ENCODE results near the gene CHID1.

CHID1 gene

DNA sequence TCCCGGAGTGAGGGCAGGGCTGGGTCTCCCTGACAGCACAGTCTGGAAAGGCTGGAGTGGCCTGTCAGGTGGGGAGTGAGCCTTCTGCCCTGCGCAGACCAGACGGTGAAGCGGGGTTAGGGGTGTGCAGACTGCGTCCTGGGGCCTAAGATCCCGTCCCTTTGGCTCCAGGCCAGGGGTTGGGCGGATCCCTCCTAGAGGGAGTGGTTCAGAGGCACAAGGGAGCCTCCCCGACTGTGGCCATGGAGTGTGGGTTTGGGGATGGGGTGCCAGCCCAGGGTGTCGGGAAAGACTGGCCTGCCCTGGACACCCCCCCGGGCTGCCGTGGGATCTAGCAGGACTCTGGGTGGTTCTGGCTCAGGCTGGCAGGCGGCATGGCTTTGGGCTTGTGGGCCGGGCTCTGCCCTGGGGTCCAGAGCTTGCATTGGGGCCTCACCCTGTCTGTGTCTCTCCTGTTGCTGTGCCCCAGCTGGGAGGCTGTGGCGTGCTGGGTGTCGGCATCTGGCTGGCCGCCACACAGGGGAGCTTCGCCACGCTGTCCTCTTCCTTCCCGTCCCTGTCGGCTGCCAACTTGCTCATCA, 48.4 kb downstream of the CHID1 start:
- DNase-seq = peak; percentile 73

DNA sequence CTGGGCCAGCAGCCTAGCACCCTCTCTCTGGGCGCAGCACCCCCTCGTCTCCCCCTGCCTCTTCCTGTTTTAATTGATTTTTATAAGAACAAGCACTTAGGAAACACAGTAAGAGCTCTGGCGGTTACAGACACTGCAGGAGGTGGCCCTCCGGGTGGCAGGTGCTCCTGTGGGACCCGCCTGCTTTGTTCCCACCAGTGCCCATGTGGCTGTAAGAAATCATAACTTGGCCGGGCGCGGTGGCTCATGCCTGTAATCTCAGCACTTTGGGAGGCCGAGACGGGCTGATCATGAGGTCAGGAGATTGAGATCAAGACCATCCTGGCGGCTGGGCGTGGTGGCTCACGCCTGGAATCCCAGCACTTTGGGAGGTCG, 49.5 kb downstream of the CHID1 start:
- no peak for DNase-seq

DNA sequence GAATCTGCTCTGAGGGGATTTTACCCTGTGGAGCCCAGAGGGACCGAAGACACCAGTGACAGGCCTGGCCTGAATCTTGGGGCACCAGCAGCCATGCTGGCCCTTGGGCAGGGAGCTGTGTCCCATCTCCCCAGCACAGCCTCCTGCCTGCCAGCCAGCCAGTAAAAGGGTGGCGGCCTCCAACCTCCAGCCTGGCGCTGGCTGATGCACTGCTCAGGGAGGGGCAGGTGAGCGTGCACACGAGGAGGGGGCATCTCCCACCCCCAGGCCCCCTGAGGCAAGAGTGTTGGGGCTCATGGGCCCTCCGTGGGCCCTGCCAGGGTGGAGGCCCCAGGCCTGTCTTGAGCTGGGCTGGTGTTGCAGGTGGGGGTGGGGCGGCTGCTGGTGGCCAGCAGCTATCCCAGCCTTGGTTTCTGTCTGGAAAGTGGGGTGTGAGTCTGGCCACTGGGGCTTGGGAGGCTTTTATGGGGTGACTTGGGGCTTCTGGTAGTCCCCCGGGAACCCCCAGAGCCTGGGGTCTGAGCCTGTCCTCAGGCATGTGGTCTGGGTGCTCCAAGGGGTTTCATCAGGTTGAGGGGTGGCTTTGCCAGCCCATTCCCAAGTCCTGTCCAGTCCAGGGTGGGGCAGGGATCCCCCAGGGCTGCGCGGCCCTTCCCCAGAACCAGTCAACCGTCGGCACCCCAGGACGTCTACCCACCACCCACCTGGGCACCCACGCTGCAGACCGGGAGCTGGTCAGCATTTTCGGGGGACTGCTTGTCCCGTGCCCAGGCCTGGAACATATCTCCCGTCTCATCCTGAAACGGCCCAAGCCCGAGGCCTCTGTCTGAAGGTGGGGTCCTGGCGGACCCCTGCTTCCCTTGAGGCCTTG, 50.1 kb downstream of the CHID1 start:
- no peak for DNase-seq

DNA sequence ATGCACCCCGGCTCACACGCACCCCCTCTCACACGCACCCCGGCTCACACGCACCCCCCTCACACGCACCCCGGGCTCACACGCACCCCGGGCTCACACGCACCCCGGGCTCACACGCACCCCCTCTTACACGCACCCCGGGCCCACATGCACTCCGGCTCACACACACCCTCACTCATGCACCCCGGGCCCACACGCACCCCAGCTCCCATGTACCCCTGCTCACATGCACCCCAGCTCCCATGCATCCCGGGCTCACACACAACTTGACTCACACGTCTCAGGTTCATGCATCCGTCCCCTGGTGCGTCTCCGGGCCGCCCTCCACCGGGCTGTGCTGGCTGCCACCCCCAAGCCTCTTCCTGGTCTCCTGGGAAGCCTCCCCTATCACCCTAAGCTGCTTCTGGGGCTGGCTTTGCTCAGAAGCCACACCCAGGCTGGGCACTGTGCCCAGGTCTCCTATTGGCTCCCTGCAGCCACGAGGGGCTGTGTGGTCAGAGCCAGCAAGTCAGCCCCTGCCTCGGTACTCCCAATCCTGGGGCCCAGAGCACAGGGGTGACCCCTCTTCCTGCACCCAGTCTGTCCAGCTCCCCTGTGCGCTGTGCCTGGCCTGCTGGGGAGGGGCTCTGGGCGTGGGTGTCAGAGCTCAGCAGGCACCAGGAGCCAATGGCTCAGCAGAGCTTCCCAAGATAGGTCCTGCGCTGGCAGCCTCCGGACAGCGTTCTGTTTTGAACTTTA, 51.0 kb downstream of the CHID1 start:
- DNase-seq = peak; percentile 81

DNA sequence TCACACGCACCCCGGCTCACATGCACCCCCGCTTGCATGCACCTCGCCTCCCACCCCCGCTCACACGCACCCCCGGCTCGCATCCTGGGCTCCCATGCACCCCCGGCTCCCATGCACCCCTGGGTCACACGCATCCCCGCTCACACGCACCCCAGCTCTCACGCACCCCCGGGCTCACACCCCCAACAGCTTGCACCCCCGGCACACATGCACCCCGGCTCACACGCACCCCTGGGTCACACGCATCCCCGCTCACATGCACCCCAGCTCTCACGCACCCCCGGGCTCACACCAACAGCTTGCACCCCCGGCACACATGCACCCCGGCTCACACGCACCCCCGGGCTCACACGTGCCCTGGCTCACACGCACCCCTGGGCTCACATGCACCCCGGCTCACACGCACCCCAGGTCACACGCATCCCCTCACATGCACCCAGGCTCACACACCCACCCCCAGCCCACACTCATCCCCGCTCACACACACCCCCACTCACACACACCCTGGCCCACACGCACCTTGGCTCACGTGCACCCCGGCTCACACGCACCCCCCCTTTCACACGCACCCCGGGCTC, 51.8 kb downstream of the CHID1 start:
- no peak for DNase-seq

DNA sequence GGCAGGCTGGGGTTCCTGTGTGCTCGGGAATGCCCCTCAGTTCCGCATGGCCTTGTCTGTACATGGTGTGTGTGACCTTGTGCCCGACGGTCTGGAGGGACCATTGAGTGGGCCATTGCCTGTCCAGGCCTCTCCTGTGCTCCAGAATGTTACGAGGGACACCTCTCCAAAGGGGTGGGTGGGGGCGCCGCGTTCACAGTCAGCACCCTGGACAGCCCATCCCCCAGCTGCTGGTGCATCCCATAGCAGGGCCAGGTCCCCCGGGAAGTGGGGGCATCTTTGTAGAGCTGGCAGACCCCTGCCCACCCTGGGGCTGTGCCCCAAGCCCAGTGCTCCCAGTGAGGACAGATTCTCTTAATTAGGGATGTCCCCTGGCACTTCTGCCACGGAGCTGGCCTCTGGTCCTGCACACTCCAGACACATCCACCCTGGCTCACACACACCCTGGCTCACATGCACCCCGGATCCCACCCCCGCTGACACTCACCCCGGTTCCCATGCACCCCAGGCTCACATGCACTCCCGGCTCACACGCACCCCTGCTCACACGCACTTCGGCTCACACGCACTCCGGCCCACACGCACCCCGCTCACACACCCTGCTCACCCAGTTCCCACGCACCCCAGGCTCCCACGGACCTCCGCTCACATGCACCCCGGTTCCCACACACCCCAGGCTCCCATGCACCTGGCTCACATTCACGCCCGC, 52.4 kb downstream of the CHID1 start:
- DNase-seq = no peak

DNA sequence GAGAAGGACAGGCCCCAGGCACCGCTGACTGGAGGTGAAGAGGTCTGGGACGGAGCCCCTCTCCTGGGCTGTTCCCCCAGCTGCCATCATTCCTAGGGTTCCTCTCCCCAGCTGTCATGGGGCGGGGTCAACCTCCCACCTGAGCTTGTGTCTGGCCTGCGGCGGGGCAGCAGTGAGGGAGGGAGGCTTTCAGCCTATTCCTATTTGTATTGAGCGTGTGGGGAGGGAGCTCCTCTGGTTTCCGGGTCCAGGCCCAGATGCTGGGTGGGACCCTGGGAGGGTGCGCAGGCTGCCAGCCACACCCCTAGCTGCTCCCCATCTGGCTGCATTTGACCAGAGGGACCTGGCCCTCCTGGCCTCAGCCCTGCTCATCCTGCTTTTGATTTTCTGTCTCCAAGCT, 54.2 kb downstream of the CHID1 start:
- DNase-seq = no peak

DNA sequence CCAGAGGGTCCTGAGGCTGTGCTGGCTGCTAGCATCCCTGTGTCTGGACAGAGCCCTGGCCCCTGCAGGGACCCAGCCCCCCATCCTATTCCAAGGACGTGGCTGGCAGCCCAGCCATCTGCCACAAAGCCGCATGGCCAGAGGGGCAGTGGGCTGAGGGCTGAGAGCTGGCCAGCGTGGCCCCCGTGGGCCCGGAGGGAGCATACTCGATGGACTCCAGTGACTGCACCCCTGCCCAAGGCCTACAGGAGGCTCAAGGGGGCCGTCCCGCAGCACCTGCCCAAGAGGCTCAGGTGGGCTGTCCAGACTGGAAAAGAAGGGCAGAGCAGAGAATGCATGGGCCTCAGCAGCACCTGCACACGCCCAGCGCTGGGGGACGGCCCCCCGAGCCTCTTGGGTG, 54.8 kb downstream of the CHID1 start:
- DNase-seq = no peak

DNA sequence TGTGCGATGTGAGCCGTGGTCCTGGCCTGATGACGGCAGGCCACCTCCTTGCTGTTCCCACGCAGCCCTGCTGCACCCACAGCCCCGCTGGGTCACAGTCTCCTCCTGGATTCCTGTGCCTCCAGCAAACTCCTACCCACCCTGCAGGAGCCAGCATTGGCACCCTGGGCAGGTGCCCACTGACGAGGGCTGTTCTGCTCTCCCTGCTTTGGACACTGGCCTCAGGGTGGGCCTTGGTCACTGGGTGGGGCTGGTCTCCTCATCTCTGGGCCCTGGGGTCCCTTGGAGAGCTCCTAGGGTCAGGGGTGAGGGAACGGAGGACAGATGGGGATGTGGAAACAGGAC, 55.3 kb downstream of the CHID1 start:
- DNase-seq = no peak

DNA sequence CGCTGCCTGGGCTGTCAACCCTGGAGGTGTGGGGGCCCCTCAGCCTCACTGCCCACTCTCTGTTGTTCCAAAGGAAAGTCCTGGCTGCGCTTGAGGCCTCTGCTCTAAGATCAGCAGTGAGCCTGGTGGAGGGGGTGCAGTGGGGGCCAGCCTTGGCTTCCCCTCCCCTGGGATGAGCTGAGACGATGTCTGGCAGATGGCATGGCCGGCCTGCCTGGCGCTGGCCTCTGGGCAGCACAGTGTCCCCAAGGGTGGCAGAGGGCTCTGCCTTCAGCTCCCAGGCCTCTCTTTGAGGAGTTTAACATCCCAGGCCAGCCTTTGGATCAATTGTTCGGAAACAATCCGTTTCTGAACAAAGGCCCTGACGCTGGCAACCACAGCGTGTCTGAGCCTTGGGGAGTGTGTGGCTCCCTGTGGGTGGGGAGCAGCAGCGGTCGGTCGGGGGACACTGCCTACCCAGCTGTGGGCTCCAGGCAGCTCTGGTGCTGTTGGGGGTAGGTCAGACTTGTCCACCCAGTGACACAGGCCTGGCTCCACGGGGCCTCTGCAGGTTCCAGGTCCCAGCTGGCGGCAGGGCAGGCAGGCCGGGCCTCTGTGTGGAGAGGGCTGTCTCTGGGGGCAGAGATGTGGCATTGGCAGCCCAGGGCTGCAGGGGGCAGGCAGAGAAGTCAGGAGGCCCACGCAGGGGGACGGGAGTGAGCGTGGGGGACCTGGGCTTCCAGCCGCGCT, 55.8 kb downstream of the CHID1 start:
- peak; percentile 68 for DNase-seq

DNA sequence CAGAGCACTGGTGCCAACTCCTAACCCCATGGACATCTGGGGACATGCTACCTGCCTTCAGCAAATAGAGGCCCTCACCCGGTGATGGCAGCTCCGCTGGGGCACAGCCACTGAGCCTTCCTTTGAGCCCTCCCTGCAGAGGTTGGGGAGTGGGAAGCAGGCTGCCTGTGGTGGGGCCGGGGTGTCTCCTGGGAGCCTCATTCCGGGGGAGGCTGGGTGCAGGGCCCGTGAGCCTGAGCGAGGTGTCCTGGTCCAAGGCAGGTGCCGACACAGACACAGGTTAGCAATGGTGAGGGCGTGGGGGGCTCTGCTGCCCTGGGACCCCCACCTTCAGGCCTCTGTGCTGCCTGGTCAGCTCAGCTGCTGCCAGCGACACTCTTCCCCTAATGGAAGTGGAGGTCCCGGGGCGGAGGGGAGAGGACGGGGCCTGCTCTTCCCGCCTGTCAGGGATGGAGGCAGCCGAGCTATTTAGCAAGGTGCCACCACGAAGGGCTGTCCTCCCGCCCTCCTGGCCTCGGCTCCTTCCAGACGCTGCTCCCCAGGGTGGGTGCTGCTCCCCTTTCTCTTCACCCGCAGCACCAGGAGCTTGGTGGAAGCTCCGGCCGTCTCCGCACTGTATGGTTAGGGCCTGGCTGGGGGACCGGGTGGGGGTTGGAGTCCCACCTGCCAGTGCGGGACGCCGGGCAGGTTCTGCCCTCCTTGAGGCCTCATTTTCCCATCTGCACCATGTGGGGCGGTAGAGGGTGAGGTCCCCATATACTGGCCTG, 56.7 kb downstream of the CHID1 start:
- no peak for DNase-seq

DNA sequence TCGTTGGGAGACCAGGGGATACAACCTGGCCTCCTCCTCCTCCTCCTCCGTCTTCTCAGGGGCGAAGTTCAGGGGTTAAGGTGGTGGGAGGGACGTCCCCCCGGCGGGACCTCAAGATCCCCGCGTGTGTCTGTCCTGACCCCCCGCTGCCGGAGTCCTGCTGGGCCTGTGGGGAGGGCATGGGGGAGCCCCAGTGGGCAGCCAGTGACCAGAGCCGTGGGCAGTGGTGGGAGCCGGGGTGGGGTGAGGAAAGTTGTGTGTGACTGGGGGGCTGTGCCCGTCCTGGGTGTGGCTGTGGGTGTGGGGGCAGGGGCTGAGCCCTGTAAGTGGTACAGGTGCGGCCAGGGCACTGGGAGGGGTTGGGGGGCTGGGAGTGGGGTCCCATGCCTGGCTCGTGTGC, 57.8 kb downstream of the CHID1 start:
- no peak for DNase-seq

DNA sequence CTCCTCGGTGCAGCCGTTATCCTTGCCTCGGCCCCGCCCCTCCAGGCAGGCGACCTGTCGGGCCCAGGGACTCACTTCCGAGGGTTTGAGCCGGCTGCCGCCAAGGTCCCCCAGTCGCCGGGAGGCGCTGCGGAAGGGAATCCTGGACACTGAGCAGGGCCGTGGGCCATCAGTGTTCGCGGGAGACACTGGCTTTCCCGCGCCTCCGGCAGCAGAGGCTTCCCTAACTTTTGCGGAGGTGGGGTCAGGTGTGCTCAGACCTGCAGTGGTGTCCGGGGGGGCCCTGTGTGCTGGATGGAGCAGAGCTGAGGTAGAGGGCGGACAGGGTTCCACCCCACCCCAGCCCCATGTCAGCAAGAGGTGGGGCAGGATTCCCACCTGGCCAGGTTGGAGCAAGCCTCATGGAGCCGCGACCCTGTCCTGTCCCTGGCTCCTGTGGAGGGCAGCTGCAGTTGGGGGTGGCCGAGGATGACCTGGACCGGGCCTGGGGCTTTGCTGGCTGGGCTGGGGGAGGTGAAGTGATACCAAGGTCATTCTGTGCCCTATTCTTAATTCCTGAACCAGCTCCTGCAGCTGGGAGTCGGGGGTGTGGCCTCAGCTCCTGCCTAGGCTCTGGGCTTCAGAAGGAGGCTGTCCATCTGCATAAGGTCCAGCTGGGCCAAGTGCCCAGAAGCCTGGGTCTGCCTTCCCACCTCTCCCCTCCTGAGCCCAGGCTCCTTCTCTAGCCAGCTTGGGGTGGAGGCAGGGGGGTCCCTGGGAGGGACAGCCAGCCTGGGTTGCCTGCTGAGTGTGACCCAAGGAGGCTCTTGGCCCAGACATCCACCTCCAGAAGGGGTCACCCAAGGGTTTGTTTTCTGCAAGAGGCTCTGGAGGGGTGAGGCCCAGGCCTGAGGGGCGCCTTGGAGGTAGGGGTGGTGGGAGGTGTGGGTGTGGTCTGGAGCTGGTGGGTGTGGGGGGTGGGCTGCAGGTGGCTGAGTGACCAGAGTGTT, 59.5 kb downstream of the CHID1 start:
- DNase-seq = no peak

DNA sequence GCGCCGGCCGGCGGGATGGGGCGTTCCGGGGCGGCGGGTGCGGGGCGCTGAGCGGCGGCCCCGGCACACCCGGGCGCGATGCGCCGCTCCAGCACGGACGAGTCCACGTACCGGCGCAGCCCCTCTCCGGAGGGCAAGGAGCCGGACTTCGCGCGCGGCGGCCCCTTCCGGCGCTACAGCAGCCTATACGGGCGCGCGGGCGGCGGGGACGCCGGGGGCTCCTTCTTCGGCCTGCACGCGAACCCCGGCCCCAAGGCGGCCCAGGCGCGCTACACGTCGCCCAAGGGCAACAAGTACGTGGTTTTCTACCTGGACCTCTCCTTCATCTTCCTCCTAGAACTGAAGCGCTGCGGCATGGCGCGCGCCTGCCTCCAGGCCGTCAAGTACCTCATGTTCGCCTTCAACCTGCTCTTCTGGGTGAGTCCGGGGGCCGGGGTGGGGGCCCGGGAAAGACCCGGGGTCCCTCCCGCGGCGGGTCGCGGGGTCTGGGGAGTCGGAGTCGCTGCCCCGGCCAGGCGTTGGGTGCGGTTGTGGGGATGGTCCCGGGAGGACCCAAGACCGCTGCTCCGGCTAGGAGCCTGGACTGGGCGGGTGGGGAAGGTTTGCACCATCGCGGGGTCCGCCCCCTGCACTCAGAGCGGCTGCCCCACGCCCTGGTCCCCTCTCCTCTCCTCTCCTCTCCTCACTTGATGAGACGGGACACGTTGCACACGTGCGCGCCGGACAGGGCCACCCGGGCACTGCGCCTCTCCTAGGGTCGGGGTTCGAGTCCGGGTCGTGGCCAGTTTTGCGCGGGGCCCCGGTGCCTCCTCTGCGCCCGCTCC, 60.4 kb downstream of the CHID1 start:
- no peak for DNase-seq

DNA sequence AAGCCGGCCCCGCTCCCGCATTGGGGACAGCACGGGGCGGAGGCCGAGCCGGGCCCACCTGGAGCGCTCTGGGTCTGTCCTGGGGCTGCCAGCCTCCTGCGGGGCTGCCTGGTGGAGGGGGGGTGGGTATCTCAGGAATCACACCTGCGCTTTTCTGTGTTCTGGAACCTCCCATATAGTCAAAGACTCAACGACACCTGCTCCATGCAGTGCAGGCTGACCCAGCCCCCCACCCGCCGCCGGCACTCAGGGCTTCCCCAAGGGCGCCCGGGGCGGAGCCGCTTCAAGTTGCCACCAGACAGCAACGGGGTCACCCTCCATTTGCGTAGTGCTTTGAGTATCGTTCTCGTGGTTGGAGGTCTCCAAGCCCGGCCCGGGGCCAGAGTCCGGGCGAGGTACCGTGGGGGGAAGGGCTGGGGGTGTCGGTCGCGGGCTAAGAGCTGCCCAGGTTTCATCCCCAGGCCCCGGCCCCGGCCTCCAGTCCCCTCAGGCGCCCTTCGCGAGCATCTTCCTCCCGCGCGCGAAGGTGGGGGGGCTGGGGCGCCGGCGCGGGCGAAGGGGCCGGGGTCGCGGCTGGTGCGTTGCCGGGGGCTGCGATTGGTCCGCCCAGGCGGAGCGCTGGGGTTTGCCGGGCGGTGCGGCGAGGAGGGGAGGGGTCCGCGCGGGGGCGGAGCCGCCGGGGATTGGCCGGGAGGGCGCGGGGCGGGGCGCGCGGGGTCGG, 61.3 kb downstream of the CHID1 start:
- peak; percentile 85 for DNase-seq

DNA sequence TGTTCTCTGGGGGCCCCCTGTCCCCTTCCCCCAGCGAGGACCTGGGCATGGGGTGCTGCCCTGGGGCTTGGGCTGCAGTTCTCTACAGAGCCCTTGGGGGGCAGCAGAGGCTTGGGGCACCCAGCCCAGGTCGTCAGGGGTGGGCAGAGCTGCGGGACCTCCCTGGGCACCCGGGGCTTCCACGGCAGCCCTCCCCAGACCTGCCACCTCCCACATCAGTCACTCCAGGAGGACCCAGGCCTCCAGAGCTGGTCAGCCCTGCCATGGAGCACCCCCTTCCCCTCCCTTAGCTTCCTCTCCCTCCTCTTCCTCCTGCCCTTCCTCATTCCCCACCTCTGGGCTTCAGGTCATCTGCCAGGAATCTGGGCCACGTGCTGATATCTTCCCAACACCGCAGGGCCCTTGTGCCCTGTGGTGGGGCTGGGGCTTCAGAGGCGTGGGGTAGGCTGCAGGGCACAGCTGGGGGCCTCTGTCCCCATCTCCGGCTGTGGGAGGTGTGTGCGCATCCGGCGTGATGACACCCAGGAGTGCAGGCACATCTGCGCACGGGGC, 62.2 kb downstream of the CHID1 start:
- DNase-seq = no peak

DNA sequence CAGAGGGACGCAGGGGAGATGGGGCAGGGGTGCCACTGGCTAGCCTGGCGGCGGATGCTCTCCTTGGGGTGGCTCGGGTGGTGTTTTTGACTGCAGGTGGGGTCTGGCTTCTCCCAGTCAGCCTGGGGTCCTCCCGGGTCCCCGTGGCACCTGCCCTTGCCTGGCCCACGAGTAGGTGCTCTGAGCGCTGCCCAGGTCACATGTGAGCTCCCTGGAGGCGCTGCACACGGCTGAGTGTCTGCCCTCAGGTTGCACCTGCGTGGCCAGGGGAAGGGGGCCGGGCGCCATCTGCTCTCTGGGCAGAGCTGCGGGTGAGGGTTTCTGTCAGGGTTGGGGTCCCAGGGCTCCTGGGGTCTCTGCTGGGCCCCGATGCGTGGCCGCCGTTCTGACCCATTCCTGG, 62.7 kb downstream of the CHID1 start:
- DNase-seq = no peak

DNA sequence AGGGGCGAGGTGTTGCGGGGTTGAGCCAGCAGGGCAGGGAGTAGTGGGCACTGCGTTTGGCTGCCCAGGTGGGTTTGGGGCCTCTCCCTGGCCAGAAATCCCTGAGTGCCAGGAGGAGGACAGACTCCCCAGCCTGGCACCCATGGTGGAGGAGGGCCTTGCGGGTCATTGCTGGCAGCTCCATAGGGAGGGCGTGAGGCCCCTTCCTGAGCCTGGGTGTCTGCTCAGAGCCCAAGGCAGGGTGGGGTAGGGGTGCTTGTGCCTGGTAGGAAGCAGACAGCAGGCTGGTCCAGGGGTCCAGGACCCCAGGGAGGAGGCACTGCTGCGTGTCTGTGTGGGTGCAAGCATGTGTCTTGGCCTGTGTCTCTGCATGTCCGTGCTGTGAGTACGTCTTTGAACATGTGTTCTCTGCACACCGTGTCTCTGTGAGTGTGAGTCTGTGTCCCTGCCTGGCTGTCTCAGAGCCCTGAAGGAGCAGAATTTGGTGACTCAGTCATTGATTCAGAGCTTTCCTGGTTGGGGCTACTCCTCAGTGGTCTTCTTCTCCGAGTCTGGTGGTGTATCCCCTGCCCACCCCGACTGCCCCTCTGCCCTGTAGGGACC, 64.0 kb downstream of the CHID1 start:
- DNase-seq = no peak

All from eye (tissue), 1 donor.